HG02623 (cell line): ENCODE results near the gene LZTS2.
"Not testable (repeated sequence)": the region's sequence is repeated elsewhere in the genome, so short reads cannot be mapped to it uniquely, and the experiment has no call there.

Experiments
- ATAC-seq: cut with Tn5 transposase; IDR thresholded peaks from one replicate; pipeline ENCODE4 v1.9.1; 2021; ENCODE audit warnings: moderate library complexity; ENCODE audit not compliant: unreplicated experiment

The LZTS2 gene

GRCh38 chr10:100999742-101000126 is at the start of gene LZTS2:
TSS of gene LZTS2 (plus strand) at chr10:100999808. CDS start at chr10:101002539, 2,731 bp downstream.
- peak; percentile 11 for ATAC-seq

DNA sequence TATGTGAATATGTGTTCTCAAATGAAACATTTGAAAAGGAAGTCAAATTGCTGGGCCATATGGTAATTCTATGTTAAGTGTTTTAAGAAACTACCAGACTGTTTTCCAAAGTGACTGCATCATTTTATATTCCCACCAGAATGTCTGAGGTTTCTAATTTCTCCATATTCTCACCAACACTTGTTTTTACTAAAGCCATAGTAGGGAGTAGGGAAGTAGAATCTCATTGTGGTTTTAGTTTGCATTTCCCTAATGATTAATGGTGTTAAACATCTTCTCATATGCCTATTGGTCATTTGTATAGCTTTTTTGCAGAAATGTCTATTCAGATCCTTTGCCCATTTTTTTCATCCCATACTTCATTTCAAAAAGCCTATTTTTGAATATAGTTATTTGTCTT is 39.4 kb upstream of the LZTS2 start:
- ATAC-seq, result no peak

DNA sequence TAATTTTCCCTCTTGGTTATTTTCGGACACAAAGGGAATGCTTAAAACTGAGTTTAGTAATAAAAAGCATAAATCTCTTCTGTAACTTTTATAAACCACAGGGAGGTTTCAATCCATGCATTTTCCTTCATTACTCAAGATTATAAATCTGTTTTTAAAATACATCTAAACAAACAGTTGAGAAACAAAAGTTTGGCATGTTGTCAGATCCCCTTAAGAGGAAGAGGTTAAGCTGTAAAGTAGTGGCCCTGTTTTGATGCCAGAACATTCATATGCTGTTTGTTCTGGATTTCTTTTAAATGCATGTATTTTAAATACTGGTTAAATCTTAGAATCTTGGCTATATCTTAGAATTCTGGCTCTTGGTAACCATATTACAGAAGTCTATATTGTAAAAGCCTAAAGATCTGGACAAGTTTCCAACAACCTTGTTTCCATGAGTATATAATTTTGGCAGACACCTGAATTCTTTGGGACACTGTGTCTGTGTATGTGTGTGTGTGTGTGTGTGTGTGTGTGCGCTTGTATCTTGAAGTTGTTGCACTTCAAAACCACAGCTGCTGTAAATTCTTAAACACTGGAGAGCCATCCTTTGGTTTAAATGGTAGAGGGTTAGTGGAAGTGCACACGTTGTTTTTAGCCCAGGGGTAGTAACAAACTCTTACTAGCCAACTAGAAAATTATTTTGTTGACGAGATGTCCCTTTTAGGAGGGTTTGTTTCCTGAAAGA is 37.1 kb upstream of the LZTS2 start:
- ATAC-seq, result no peak

- no peak for ATAC-seq
Observed at GRCh38 chr10:100963826-100964225, 35.8 kb upstream of the LZTS2 start.

- no peak for ATAC-seq
Observed at GRCh38 chr10:100965820-100966219, 33.8 kb upstream of the LZTS2 start.

GRCh38 chr10:100966887-100967286 is 32.7 kb upstream of the LZTS2 start:
- no peak for ATAC-seq

DNA sequence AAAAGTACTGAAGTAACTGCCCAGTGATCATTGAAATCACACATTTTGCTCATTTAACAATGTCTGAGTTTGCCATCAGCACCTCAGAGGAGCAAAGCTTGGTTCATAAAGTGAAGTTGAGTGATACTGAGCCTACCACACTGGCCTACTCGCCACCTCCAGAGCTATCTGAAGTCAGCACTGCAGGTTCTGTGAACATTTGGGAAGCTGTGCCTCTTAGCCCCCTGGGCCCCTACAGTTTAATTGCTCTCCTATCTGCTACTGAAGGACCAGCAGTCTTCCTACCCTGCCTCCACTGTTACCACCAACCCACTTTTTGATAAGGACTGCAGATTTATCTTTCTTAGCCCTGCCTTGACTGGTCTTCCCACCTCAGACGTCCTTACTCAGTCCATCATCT is 32.3 kb upstream of the LZTS2 start:
- ATAC-seq, result no peak

GRCh38 chr10:100968062-100968736 is 31.4 kb upstream of the LZTS2 start:
- ATAC-seq, result no peak

DNA sequence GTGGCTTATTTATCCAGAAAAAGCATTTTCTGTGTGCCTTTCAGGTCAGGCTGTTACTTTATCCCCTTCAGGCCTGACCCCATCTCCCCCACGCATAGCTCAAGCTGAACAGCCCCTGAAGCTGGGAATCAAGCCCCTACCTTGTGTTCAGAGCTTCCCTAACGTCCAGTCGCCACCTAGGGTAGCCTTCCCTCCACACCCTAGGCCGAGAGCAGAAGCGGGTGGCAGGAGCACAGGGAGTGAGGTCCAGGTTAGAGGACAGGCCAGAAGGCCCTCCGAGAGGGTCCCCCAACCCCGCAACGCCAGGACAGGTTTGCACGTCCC is 30.8 kb upstream of the LZTS2 start:
- ATAC-seq, result no peak

- ATAC-seq, result no peak
Observed at GRCh38 chr10:100969187-100970075, 30.2 kb upstream of the LZTS2 start, which contains the start of gene SEMA4G. TSS of gene SEMA4G (plus strand) at chr10:100969504. CDS start at chr10:100972913, 3,409 bp downstream.

GRCh38 chr10:100970076-100970913 is 29.3 kb upstream of the LZTS2 start:
- no peak for ATAC-seq

- no peak for ATAC-seq
Observed at GRCh38 chr10:100970914-100971811, 28.4 kb upstream of the LZTS2 start.

DNA sequence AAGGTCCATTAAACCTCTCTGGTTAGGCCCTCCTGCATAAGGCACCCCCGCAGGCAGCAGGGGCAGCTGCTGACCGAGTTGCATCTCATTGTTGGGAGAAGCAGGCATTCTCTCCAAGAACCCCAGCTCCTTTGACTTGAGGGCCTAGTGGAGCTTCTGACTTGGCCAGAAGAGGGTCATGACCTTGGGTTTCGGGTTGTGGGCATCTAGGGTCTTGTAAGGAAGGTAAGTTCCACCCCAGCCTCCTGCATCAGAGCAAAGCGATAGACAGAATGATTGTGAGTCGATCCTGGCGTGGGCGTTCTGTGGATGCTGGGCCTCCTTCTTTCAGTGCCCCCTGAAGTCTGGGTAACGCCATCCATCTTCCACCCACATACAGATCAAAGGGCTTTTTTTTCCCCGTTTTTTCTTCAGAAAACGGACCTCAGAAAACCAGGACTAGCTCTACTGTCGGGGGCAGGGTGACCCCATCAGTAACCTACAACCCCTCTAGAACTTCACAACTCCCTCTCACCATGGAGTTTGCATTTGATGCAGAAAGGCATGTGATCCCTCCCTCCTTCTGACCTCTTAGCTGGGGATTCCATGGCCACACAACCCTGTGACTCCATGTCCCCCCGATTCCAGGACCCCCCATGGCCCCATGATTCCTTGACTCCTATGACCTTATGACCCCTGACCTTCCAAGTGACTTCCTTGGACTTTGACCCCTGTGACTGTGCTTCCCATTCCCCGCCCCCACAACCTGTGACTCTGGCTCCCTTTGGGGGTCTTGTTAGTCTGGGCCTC is 27.3 kb upstream of the LZTS2 start:
- no peak for ATAC-seq

GRCh38 chr10:100972904-100973535 is 26.6 kb upstream of the LZTS2 start:
- no peak for ATAC-seq

DNA sequence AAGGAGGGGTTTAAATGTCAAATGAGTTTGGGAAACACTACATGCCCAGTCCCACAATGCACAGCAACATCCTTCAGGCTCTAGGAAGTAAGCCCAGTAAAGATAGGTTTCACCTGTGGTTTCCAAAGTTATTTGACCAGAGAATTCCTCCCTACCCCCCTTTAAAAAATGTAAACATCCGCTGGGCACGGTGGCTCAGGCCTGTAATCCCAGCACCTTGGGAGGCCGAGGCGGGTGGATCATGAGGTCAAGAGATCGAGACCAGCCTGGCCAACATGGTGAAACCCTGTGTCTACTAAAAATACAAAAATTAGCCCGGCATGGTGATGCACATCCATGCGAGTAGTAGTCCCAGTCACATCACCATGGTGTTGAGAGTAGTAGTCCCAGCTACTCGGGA is 24.2 kb upstream of the LZTS2 start:
- ATAC-seq, result not testable (repeated sequence)

GRCh38 chr10:100976906-100977305 is 22.7 kb upstream of the LZTS2 start:
- ATAC-seq, result no peak

GRCh38 chr10:100977436-100977835 is 22.2 kb upstream of the LZTS2 start:
- ATAC-seq, result no peak

- ATAC-seq, result no peak
Observed at GRCh38 chr10:100978121-100978900, 21.3 kb upstream of the LZTS2 start.
